Thoracic aorta (tissue), 2 donors: ENCODE data around the gene NEK9. TPM values are rescaled to one million over a fixed set of nuclear protein-coding genes. Genes with fewer than 3 reads are reported as not detected.

Source experiments
- ATAC-seq: fragments of 150-250 bp; one replicate; pipeline ENCODE4 v1.8.0; 2017; ENCODE audit warnings: low read depth; ENCODE audit not compliant: insufficient number of reproducible peaks, low FRiP score
- DNase-seq: peaks from one replicate; pipeline ENCODE4 v3.0.0-alpha.2; 2020; ENCODE audit warnings: low spot score
- H3K27ac ChIP-seq, 2 donors: fragments of 200-600 bp; sonication (generic); 1 replicate in 1 of 2; 2 replicates in 1 of 2; pipeline ENCODE4 v1.5.1; 2016; ENCODE audit warnings: mild to moderate bottlenecking in 2 of 2, moderate library complexity in 2 of 2
- H3K27me3 ChIP-seq: fragments of 200-600 bp; sonication (generic); replicated peaks from 2 replicates; pipeline ENCODE4 v1.6.0; 2016; ENCODE audit warnings: mild to moderate bottlenecking; ENCODE audit not compliant: insufficient read depth
- H3K36me3 ChIP-seq: fragments of 200-600 bp; sonication (generic); one replicate; pipeline ENCODE4 v1.5.1; 2016
- H3K4me1 ChIP-seq, 2 donors: fragments of 200-600 bp; sonication (generic); 1 replicate in 1 of 2; 2 replicates in 1 of 2; pipeline versions ENCODE4 v1.5.1 to v1.6.0; 2016; ENCODE audit warnings: low read depth in 2 of 2, mild to moderate bottlenecking in 1 of 2; ENCODE audit not compliant: control insufficient read depth in 1 of 2
- H3K4me3 ChIP-seq: fragments of 200-600 bp; sonication (generic); 2 replicates; pipeline ENCODE4 v1.5.1; 2016; ENCODE audit warnings: mild to moderate bottlenecking
- H3K9me3 ChIP-seq: fragments of 200-600 bp; sonication (generic); 2 replicates; pipeline ENCODE4 v1.5.1; 2016
- total RNA-seq, 2 donors: library from RNA; depleted of rRNA; stranded (reverse); fragments of >200 nt; gene quantifications; one replicate each; pipeline versions ENCODE4 v1.1.0 to v1.2.3, GENCODE V29; 2016
- TF ChIP-seq, protein P1 (sequence below): fragments of 200-600 bp; sonication (generic); IDR thresholded peaks from one replicate; pipeline ENCODE4 v1.5.1; 2019; ENCODE audit warnings: antibody characterized with exemption

The NEK9 gene
- total RNA-seq, 2 donors from 2014 or later: 51.3 to 65.3 TPM

DNA sequence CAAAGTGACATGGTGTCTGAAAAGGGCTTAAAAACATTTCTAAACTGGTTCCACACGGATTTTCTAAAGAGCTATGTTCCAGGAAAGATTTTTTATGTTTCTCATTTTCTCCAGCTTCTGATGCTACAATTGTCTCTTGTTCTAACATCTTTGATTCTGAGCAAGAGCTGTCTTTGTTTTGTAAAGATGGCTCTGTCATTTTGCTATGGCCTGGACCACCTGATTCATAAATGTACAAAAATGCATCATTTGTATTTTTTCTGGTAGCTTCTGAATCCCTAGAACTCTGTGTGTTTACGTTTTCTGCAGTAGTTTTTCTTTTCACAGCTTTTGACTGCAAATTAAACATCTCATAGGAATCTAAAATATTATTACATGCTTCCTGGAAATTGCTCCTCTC lies 78.7 kb downstream of the NEK9 start:
- no peak for ATAC-seq
- Histone ChIP-seq H3K4me1 (peaks cover 12 to 45% of the 10 kb centered on the region in 2 donors), H3K27ac (no peak overlapping the region)

DNA sequence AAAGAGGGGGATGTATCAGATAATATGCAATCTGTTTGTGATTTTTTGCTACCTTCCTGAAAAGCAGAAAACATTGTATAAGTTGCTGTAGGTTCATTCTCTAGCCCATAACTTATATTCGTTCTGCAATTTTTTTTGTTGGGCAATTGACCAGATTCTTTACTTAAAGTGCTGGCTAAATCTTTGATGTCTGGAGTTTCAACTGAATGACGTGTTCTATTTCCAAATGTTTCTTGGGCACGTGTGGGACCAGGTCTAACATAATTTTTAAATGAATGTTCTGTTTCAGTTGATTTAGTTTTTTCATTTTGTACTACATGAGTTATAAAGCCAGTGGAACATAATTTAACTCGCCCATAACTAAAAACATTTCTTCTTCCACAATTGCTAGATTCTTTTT lies 79.3 kb downstream of the NEK9 start:
- Histone ChIP-seq H3K27ac (no peak overlapping the region), H3K9me3 (no peaks in the 10 kb centered on the region), H3K4me3 (no peak overlapping the region), H3K4me1 (peaks cover 12 to 45% of the 10 kb centered on the region in 2 donors), H3K27me3 (no peaks in the 10 kb centered on the region), H3K36me3 (no peaks in the 10 kb centered on the region)
- TF ChIP-seq, protein P1, sequence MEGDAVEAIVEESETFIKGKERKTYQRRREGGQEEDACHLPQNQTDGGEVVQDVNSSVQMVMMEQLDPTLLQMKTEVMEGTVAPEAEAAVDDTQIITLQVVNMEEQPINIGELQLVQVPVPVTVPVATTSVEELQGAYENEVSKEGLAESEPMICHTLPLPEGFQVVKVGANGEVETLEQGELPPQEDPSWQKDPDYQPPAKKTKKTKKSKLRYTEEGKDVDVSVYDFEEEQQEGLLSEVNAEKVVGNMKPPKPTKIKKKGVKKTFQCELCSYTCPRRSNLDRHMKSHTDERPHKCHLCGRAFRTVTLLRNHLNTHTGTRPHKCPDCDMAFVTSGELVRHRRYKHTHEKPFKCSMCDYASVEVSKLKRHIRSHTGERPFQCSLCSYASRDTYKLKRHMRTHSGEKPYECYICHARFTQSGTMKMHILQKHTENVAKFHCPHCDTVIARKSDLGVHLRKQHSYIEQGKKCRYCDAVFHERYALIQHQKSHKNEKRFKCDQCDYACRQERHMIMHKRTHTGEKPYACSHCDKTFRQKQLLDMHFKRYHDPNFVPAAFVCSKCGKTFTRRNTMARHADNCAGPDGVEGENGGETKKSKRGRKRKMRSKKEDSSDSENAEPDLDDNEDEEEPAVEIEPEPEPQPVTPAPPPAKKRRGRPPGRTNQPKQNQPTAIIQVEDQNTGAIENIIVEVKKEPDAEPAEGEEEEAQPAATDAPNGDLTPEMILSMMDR: no peak
- DNase-seq (no peak), ATAC-seq (no peak)

More for the DNA sequence above, 78.7 kb downstream of the NEK9 start:
- DNase-seq: no peak
- H3K36me3 ChIP-seq: no peaks in the 10 kb centered on the region
- H3K4me3 ChIP-seq: no peak overlapping the region
- no peaks in the 10 kb centered on the region for H3K9me3 ChIP-seq
- TF ChIP-seq, protein P1: no peak
- H3K27me3 ChIP-seq: no peaks in the 10 kb centered on the region

GRCh38 chr14:75046899-75047298 lies 79.9 kb downstream of the NEK9 start:
- ATAC-seq (no peak), DNase-seq (no peak)
- Histone ChIP-seq H3K4me3 (no peak overlapping the region), H3K4me1 (peaks cover 12 to 45% of the 10 kb centered on the region in 2 donors), H3K9me3 (no peaks in the 10 kb centered on the region), H3K36me3 (peaks cover 1% of the 10 kb centered on the region), H3K27me3 (no peaks in the 10 kb centered on the region), H3K27ac (no peak overlapping the region)
- TF ChIP-seq, protein P1: no peak

- H3K36me3 ChIP-seq: peaks cover 7% of the 10 kb centered on the region
- peaks cover 12 to 45% of the 10 kb centered on the region in 2 donors for H3K4me1 ChIP-seq
- H3K9me3 ChIP-seq: no peaks in the 10 kb centered on the region
- H3K27ac ChIP-seq: no peak overlapping the region
- TF ChIP-seq, protein P1: no peak
- DNase-seq (no peak), ATAC-seq (no peak)
- H3K27me3 ChIP-seq: no peaks in the 10 kb centered on the region
- H3K4me3 ChIP-seq: no peak overlapping the region
Measured at GRCh38 chr14:75046275-75046674, 80.6 kb downstream of the NEK9 start.

DNA sequence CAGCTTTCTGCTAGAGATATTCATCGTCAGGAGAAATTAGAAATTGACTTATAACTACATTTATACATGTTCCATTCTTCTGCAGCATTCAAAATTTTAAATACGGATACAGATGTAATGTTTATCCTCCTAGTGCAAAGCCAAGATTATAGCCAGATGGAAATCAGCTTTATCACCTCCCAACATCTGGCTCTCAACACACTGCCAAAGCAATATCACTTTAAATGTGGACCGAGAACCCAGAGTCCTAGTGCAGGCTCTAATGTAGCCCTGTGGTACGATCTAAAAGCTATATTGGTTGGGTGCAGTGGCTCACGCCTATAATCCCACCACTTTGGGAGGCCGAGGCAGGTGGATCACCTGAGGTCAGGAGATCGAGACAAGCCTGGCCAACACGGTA lies 82.1 kb downstream of the NEK9 start:
- Histone ChIP-seq H3K4me1 (peaks cover 5 to 32% of the 10 kb centered on the region in 2 donors), H3K27ac (no peak overlapping the region), H3K27me3 (no peaks in the 10 kb centered on the region), H3K36me3 (peaks cover 11% of the 10 kb centered on the region), H3K9me3 (no peaks in the 10 kb centered on the region), H3K4me3 (no peak overlapping the region)
- no peak for DNase-seq
- TF ChIP-seq, protein P1: no peak
- no peak for ATAC-seq
